ENCODE measurements around the gene DAAM2.

Gene DAAM2

DNA sequence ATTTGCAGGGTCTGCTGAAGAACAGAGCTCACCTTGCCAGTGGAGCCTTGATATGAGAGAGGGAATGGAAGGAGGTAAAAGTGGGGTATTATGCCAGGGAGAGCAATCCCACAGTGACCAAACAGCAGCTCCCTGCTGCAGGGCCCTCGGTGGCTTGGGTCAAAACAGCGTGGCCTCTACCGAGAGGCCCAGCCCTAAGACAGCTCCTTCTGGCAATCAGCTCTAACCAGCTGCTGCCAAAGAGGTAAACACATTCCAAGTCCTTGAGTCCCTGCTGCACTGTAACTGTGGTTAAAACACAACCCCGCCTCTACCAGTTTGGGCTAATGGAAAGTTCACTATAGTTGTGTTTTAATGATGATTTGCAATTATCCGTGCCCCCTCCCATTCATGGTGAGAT lies 1.4 kb upstream of the DAAM2 start:
- DNase-seq (ENCODE audit: low spot score) = no peak

DNA sequence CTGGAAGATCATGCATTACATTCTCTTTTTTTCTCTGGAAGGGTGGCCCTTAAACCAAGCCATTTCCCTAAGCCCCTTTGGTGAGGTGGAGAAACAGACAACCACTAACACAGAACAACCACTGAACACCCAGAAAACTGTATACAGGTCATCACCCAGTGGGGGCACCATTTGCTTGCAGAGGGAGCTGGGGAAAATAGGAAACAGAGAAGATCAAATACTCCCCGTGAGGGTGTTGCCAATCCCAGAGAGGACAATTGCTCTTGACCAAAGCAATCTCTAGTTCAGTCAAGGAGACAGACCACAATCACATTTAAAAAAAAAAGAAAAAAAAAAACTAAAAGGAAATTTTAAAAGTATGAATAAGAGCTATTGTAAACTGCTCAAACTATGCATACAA lies 865 bp upstream of the DAAM2 start:
- DNase-seq (ENCODE audit: low spot score) = no peak

DNA sequence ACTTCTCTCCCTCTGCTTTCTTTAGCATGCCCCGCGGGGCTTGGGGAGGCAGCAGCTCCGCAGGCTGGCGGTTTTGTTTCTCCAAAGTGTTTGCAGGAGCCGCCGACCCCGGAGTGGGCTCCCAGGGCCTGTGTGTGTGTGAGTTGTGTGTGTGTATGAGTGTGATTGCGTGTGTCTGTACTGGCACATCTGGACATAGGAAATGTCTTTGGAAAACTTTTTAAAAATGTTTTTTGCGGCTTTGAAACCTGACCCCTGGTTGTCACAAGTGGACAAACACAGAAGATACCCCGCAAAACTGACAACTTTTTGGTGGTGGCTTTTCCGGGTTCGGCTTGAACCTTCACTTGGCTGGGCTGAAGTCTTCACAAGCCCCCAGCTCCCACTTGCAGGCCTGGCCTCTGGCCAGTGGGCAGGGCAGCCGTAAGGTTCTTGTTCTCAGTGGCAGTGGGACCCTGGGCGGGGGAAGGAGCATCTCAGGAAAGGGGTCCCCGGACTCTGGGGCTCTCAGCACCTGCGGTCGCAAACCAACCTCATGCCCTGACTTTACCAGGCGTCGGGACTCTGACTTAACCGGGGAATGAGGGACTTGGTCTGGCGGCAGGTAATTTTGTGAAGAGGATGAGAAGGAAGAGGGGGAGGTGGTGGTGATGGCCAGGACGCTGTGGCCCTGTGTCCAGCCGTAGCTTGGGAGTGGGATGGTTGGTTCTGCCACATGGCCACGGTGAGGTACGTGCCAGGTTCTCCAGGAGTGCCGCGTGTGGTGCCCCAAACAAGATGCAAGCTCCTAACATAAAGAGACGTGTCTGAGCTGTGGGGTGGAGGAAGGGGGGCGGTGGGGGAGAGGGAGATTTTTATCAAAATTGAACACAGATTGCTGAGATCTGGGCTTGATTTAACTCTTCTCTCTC lies 619 bp downstream of the DAAM2 start:
- DNase-seq (ENCODE audit: low spot score) = no peak

DNA sequence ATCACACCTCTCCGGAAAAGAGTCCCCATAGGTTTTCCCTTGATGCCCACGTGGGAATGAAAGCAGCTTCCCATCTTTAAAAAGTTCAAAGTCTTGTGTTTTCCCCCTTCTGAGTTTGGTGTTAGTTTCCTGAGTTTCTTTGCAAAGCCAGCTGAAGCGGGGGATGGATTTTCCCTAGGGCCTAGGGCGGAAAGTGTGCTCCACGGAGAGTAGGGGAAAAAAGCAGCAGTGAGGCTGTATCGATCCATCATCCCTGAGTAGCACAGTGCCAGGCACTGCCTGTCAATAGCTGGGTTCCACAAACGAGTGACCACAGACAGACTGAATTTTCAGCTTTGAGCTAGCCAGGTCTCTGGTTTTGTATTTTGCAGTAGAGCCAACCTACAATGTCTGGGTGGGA lies 1.3 kb downstream of the DAAM2 start:
- DNase-seq (ENCODE audit: low spot score) = no peak

DNA sequence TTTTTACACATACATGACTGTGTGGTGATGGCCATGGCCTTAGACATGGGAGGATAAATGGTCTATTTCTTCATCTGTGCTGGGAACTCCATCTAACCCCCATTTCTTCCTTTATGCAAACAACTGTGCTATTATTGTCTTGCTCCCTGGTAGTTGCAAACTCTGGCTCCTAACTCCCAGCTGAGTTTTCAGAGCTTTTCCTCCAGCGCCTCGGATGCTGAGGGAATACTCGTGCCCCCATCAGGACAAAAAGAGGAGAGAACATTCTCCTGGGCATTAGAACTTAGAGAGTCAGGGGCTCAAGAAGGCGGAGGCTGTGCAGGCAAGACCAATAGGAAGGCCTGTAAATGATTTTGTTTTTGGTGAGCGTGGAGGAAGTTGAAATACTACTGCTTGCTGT lies 2.1 kb downstream of the DAAM2 start:
- no peak for DNase-seq (ENCODE audit: low spot score)

DNA sequence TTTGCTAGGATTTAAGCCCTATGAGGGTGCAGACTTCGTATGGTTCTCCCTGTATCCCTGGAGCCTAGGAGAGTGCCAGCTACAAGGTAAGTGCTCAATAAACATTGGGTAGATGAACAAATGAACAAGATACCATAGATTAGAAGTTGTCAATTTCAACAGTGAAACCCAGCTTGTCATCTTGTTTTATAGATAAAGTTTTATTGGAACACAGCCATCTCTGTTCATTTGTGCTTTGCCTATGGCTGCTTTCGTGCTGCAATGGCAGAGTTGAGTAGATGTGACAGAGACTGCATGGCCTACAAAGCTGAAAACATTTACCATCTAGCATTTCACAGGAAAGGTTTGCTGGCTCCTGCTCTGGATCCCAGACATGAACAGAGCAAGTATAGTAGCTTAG lies 5.6 kb downstream of the DAAM2 start:
- DNase-seq (ENCODE audit: low spot score) = no peak

DNA sequence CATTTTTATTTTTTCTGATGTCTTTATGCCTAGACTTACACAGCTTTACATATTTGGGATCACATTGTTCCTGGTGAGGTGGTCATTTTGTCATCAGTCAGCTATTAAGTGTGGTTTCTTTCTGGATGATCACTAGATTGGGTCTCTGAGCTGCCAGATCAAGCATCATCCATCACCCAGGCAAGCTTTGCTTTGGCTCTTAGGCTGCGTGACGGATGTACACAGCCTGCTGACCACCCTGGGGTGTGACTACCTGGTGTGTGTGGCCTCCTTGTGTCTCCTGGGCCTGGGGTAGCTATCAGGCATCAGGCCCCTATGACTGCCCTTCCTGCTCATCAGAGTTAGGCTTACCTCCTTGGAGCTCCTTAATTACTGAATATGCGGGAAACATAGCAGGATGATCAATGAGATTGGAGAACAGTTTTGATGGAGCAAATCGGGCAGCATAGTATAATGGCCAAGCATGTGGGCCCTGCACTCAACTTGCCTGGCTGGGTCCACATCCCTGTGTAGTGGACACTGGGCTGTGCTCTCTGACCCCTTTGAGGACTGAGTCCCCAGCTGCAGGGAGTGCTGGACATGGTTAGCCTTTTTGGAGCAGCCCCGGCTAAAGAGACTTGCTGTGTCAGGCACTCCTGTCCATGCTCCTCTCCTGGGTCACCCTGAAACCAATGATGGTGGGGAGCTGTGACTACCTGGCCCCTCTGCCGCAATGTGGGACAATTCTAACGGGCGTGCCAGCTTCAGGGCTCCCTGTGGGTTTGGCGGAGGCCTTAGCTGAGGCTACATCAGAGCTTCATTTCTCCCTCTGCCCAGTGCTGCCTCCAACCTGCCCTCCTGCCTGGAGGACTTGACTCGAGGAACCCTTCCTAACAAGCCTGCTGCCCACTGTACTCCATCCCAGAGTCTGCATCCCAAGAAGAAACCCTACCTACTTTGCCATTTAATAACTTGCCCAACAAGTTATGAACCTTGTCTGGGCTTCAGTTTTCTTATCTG lies 8.2 kb downstream of the DAAM2 start:
- no peak for DNase-seq (ENCODE audit: low spot score)

DNA sequence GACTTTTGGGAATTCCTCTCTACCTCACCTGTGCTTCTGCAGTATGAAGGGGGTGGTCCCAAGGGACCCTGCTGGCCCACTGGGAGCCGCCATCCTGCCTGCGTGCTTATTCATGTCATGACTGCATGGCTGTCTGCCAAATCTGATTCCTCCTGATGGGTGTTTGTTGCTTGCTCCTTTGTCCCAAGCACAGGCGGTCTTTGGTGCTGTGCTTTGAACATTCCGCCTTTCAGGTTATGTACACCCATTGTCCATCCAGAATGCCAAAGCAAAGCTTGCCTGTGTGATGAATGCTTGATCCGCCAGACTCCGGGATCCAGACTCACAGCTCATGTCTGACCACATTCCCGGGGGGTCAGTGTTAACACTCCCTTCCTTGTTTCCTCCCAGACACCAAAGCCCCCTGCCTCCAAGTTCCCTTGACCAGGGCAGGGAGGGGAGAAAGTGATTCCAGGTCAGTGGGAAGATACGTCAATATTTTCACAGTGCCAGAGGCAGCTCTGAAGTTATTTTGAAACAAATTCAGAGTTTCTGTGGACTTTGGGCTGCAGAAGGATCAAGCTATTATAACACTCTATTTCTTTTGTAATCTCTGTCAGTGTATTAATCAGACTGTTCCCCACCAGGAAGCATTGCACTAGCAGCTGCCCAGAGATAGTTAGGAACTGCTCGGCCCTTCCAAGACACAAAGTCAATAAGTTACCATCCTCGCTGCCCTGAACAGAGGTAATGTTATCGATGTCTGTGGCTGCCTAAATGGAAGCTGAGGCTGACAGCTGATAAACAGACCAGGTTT lies 9.5 kb downstream of the DAAM2 start:
- DNase-seq (ENCODE audit: low spot score) = no peak

DNA sequence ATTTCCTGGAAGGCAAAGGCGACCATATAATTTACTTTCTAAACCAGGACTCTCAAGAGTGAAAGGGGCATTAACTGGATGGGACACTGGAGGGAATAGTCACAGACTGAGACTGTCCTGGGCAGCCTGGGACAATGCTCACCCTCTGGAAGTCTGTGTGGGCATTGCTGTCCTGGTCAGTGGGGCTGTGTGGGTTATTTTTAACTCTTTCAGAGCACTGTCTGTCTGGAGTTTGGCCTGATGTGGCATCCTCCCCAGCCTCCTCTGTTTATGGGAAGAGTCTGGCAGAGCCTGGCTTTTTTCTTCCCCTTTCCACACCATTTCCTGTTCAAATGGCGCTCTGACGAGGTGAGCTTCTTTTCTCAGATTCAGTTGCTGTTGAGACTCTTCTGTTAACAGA lies 11.7 kb downstream of the DAAM2 start:
- DNase-seq (ENCODE audit: low spot score) = no peak

DNA sequence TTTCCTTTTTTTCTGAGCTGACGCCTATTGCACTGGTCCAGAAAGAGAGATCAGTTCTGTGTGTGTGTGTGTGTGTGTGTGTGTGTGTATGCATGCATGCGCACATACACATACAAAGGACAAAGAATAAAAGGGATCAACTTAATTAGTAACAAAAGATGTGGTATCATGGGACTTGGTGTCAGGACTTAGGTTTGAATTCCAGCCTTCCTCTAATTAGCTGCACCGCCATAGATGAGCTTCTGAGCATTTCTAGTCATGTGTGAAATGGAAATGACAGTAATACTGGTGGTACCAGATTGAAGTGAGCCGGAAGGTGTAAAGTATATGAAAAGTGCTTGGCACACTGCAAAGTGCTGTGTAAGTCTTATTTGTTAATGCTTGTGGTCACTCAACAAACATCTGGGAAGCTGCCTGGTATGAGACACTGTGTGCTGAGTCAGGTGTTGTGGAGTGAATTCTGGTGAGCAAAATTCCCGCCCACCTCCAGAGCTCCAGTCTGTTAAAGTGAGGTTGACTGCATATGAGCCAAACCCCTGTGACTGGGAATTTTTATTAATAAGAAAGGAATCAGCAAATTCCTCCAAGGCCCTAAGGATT lies 12.4 kb downstream of the DAAM2 start:
- DNase-seq (ENCODE audit: low spot score) = no peak

DNA sequence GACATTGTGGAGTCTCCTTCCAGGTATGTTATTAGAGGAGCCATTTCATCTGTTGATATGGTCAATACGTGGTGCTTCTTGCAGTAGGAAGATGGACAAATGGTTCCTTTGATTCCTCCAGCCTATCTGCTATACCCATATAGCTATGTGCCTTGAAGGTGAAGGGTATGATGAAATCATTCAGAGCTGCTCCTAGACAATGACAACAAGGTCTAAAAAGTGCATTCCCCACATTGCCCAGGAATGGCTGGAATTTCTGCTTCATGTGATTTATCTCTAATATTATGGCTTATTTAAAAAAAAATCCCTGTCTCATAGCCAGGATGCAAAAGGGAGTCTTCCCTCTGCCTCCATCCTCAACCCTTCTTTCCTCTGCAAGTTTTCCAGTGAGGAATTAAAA lies 14.1 kb downstream of the DAAM2 start:
- no peak for DNase-seq (ENCODE audit: low spot score)

DNA sequence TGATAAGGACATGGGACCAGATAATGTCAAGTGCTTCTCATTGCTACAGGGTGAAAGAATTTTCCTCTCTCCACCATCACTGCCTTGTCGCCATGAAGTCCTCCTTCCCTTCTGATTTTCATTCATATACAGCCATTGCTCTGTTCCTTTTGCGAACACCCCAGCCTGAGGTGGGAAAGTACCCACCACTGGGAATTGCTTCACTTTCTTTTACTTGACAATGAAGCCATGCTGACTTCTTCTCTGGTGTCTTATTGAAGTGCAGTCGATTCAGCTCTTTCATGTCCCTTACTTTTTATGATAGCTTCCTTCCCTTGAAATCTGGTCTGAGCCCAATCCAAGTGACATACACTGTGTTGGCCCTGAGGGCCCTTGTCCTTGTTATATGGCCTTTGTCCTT lies 16.2 kb downstream of the DAAM2 start:
- DNase-seq (ENCODE audit: low spot score) = no peak

DNA sequence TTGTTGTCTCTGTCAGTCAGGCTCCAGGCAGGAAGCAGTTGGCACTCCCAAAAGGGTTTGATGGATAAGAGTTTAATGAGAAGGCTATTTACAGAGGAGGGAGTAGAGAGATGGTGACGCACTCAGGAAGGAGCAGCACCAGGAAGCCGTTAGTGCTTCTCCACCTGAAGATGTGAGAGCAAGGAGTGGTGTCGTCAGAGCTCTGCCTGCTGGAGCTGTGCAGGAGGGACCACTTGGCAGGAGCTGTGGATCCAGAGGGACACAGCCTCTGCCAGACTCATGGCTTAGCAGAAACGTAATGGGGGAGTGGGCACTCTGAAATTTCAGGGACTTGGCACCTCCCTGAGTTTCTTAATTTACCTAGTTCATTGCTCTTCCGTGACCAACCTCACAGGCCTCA lies 16.8 kb downstream of the DAAM2 start:
- DNase-seq (ENCODE audit: low spot score) = no peak

DNA sequence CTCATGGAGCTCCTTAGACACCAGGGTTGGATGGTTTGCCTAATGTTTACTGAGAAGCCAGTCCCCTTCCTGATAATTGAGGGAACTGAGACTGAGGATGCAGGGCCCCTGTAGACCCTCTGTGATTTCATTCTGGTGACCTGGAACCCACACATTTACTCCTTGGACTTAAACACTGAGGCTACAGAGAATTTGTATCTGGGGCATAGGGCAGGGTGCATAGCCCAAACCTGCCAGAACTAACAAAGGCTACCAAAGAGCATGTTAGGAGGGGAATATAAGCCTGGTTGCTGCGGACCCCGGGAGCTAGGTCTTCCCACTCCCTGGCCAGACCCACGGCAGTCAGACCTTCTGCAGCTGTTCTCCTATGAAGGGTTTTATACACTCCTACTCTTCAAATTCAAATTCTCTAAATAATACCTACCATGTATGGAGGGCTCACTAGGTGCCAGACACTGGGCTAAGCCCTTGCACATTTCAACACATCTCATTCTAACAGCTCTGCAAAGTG lies 19.7 kb downstream of the DAAM2 start:
- no peak for DNase-seq (ENCODE audit: low spot score)

DNA sequence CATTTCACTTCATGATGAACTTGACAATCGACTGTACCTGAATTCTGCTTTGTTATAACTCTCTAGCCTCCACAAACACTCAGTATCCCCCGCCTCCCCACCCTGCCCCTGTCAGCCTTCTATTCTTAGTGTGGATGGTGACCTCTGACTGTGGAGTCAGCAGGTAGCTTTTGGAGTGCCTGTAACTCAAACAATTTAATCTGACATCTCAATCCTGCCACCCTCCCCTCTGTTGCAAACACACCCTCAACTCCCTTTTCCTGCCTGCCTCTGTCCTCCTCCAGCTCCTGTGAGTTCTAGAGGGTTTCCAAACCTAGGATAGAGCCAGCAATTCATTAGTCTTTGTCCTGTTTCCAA lies 20.3 kb downstream of the DAAM2 start:
- no peak for DNase-seq (ENCODE audit: low spot score)

DNA sequence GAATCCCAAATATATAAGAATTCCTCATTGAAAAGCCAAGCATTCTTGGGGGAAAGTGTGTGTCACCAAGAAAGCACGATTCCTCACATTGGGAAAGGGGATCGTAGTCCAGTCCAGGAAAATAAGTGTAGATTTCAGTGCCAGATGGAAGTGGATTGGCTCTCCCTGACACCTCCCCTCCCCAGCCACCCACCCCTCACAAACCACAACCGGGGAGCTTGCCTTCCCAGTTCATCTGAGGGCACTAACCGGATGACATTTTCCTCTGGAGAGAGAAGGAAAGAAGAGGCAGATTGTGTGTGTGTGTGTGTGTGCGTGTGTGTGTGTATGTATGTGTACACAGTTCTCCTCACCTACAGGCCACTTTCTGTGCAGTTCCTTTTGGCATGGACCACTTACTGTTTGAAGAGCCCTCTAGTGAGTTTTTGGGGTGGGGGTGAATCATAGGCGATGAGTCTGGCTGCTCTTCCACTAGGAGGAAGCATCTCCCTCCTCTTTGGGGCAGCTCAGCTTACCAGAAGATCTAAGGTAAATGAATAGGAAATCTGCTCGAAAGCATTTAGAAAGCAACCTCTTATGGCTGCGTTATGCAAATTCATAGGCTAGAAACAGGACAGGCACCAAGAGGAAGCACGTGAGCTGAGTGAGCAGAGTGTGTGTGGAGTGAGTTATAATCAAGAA lies 20.8 kb downstream of the DAAM2 start:
- DNase-seq (ENCODE audit: low spot score) = no peak

DNA sequence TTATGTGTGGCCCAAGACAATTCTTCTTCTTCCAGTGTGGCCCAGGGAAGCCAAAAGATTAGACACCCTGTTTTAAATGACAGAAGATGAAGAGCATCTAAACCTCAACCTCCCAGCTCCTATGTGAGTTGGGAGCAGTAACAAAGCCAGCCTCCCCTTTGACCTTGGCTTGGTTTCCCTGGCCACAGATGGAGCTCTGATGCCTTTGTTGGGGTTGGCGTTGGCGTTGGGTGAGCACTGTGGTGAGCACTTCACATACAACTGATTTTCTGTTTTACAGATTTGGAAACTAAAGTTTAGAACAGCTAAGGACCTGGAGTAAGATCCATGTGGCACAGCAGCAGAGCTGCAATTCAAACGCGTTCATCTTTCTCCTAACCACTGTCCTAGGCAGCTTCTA lies 22.1 kb downstream of the DAAM2 start:
- DNase-seq (ENCODE audit: low spot score) = no peak

DNA sequence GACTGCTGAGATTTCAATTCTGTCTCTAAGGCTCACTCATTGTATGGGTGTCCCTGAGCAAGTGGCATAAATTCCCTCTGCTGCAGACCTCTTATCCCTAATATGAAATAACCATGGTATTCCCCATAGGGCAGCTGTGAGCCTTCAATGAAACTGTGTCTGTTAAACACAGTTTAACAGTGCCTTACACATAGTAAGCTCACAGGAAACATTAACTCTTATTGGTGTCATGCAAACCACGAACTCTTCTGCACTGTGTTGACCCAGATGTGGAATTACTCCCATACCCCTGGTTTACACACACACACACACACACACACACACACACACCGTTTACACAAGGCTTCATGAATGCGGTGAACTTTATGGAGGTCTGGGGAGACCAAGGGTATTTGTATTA lies 23.2 kb downstream of the DAAM2 start:
- DNase-seq (ENCODE audit: low spot score) = no peak

DNA sequence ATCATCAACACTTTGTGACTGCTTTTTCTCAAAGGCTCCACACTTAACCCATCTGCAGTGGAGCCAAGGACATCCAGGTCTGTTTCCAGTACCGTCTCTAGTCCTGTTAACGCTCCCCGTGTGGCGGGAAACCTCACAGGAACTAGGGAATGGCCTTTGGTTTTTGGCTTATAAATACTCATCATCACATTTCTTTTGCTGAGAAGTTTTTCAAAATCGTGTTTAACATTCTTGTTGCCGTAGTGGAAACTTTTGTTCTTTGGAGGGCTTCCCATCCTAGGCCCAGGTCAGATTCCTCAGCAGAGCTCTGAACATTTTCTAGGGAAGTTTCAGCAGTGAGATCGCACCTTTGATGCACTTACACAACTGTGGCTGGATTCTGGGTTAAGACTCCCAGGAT lies 24.6 kb downstream of the DAAM2 start:
- no peak for DNase-seq (ENCODE audit: low spot score)

DNA sequence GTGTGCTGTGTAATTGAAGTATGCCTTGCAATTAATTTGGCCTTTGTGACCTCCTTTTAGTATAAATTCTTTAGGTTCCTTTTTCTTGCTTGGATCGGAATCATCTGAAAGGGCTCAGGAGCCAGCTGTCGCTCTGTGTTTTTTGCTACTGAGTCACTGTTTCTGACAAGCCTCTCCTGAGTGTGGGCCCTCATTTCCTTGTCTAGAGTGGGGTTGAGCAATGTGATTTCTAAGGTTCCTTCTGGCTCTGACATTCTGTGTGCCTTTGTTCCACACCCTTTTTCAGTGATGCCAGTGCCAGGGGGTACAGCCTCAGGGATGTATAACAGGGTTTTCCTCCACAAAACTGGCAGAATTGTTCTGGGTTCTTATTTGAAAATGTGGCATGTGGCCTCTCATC lies 26.5 kb downstream of the DAAM2 start:
- no peak for DNase-seq (ENCODE audit: low spot score)

DNA sequence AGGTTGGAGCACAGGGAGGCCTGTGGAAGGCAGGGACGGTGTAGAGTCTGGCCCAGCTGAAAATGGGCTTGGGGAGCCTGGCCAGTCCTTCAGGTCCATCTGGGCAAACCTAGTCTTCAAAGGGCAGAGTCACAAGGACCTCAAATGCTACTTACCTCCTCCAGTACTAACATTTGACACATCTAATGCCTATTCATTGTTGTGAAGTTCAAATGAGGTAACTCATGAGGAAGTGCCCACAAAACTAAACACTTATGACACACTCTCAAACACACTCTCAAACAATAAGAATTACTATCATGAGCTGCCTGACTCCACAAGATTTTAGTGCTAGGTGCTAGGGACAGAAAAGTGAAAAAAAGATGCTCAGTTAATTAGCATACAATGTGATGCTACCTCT lies 27.1 kb downstream of the DAAM2 start:
- no peak for DNase-seq (ENCODE audit: low spot score)

Data from CD4-positive, alpha-beta T cell treated with Interleukin-2 at 100 ng/mL for 4 hours (primary cell).